HepG2 (cell line): ENCODE measurements around the gene ZNHIT1. TPM values are rescaled to one million over a fixed set of nuclear protein-coding genes. Genes with fewer than 3 reads are reported as not detected.
A peak's percentile ranks its signal among the peaks of the same experiment; 100 is the strongest.

ENCODE experiments used
- DZIP1 ChIP-seq: sonication (generic); formaldehyde crosslinking; IDR thresholded peaks from 2 replicates; pipeline ENCODE4 v1.5.0; 2020; ENCODE audit warnings: mild to moderate bottlenecking, missing genetic modification reagents
- HNRNPH1 ChIP-seq: fragments of 200-400 bp; formaldehyde crosslinking; optimal IDR thresholded peaks from 2 replicates; pipeline ENCODE3; 2017; ENCODE audit warnings: mild to moderate bottlenecking, low read depth, low read length
- IRF9 ChIP-seq: sonication (generic); formaldehyde crosslinking; IDR thresholded peaks from 2 replicates; pipeline ENCODE4 v1.8.0; 2022; ENCODE audit warnings: missing genetic modification reagents, mild to moderate bottlenecking, borderline replicate concordance
- MAFK ChIP-seq, 2 experiments: IDR thresholded peaks in 1 of 2; conservative IDR thresholded peaks in 1 of 2; 2 replicates each; pipeline ENCODE4 v1.6.1; 2011; ENCODE audit warnings: improper control_type of control experiment in 2 of 2, low read length in 2 of 2
- NRL ChIP-seq: sonication (generic); formaldehyde crosslinking; IDR thresholded peaks from 2 replicates; pipeline ENCODE4 v1.5.0; 2020; ENCODE audit warnings: missing genetic modification reagents, mild to moderate bottlenecking, moderate library complexity, borderline replicate concordance
- SOX6 ChIP-seq, 2 experiments: fragments of 450-650 bp in 1 of 2; sonication (generic) in 1 of 2; formaldehyde crosslinking in 1 of 2; IDR thresholded peaks; 2 replicates each; pipeline versions ENCODE4 v1.4.0 to v1.6.1; 2017 to 2020; ENCODE audit warnings: antibody characterized with exemption in 1 of 2, mild to moderate bottlenecking in 1 of 2, missing genetic modification reagents in 1 of 2
- ZMYM4 ChIP-seq: sonication (generic); formaldehyde crosslinking; IDR thresholded peaks from 2 replicates; pipeline ENCODE4 v1.8.1; 2023; ENCODE audit warnings: mild to moderate bottlenecking, missing genetic modification reagents
- ZNF567 ChIP-seq: sonication (generic); formaldehyde crosslinking; IDR thresholded peaks from 2 replicates; pipeline ENCODE4 v1.8.1; 2023; ENCODE audit warnings: mild to moderate bottlenecking, missing genetic modification reagents, borderline replicate concordance
- polyA plus RNA-seq, 8 experiments: library from polyadenylated mRNA; depleted of rRNA in 3 of 8; stranded (reverse) in 7 of 8; unstranded in 1 of 8; fragments of >200 nt; fragmentation: Illumina TruSeq in 4 of 8; extraction: Trizol in 4 of 8; gene quantifications; 2 replicates each; pipeline versions ENCODE4 v1.2.1 to v1.2.3, GENCODE V29; 2011 to 2016; ENCODE audit warnings: low read depth in 4 of 8, missing spikeins in 1 of 8, mixed read lengths in 1 of 8; ENCODE audit not compliant: insufficient read depth in 1 of 8
- total RNA-seq, 5 experiments: library from RNA; depleted of rRNA; stranded (reverse); fragments of >200 nt; fragmentation: Illumina TruSeq; extraction: Trizol; gene quantifications; 2 replicates each; pipeline ENCODE4 v1.2.3, GENCODE V29; 2016; ENCODE audit warnings: low read depth in 1 of 5

The ZNHIT1 gene
- total and polyA plus RNA-seq, 2 of the 13 experiments (the other 11 are each of a cell fraction or from before 2014, with no cell fraction given), result 32.5 to 64.5 TPM

GRCh38 chr7:101216001-101216859 lies 1.7 kb upstream of the ZNHIT1 start (continued):
- TF ChIP-seq ZNF567, result peak; percentile 14; the same call in 1 of the 2 replicates
- TF ChIP-seq IRF9, result peak; percentile 40; the same call in 1 of the 2 replicates
- TF ChIP-seq NRL (CRISPR knock-in tag), result 0 out of 2 replicates have a peak, but pooled peaks have one; percentile 1
- 0 out of 2 replicates have a peak, but pooled peaks have one; percentile 25 for TF ChIP-seq DZIP1
- no peak for TF ChIP-seq ZMYM4 (CRISPR knock-in tag)
- TF ChIP-seq MAFK (conservative IDR thresholded peaks at IDR 0.05 in 1 of 2, IDR thresholded peaks at IDR 0.05 in 1 of 2; ENCODE audit: low read length in 2 of 2), result 0 out of 4 replicates have a peak, but pooled peaks of 1 of the 2 experiments have one; percentile 26
- peak; percentile 20 for TF ChIP-seq HNRNPH1
- TF ChIP-seq SOX6 (IDR thresholded peaks at IDR 0.05), result no peak
- no peak for TF ChIP-seq SOX6 (CRISPR knock-in tag; IDR thresholded peaks at IDR 0.05)
- TF ChIP-seq, all 625 proteins: peak for 9
